Astrocyte of the hippocampus (primary cell): Measurements from ENCODE around the gene BMPR2.

ENCODE experiments used
- DNase-seq: peaks from one replicate; pipeline ENCODE4 v3.0.0; 2011; ENCODE audit warnings: low read depth, low spot score

The BMPR2 gene

DNA sequence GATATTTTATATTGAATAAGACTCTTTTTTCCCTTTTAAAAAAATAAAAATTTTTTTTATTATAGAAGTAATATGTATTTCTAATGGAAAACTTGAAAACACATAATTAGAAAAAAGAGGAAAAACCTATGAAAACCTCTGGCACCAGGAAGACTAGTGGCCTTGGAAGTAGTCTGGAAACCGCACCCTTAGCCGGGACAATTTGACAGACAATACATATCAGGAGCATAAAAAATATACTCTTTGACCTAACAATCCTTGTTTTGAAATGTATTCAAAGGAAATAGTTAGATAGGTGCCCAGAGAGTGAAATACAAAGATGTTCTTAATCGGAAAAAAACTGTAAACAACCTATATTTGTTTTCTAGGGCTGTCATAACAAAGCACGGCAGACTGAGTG lies 223.8 kb downstream of the BMPR2 start:
- DNase-seq: no peak

DNA sequence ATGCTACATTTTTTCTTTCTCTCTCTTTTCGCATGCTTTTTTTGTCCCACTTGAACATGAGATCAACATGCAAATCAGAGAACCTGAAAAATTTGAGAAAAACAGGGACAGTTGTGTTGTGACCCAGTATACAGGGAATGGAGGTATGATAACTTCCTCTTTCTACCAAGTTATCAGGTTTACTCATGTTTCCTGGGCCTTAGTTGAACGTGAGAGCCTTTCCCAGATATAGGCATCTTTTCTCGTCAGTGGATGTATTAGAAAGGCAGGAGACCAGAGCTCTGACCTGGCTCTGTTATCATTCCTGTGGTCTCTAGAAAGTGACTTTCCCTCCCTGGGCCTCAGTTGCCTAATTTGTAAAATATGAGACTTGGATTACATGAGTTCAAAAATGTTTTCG lies 228.6 kb downstream of the BMPR2 start:
- no peak for DNase-seq

DNA sequence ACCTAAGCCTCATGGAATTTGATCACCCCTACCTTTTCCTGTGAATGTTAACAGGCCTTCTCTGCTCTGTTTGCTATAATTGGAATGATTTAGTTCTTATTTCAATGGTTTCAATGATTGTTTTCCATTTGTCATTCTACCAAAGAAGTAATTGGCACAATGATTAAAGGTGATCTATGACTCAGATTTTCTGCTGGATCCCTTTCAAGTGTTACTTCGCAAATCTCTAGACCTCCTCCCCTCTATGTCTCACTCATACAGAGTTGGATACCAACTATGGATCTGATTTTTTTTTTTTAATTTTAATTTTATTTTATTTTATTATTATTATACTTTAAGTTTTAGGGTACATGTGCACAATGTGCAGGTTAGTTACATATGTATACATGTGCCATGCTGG lies 229.0 kb downstream of the BMPR2 start:
- peak; percentile 13 for DNase-seq

DNA sequence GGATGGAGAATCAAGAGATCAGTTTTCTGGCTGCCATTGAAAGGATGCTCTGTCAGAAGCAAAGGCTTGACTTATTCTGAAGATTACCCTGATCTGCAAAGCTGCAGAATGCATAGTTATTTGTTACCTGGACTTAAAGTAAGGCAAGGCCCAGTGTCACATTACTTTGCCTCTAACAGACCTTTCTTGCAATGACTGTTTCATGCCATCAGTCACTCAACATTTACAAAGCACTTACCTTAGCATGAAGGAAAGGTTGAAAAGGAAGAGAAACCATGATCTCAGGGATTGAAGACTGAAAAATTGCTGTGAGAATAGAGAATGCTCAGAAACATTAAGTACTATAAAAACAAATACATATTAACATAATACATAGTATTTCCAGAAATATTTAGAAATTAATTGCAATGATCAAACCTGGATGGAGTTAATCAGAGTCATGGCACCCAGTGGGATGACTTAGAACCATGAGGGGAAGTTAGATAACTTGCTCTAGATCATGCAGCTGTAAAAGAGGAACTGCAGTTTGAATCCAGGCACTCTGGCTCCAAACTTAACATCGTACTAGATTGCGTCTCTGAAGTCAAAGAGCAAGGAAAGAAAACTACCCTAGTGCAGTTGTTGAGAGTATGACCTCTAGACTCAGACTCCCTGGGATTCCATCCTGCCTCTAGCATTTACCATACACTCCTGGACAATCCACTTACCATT lies 232.2 kb downstream of the BMPR2 start:
- no peak for DNase-seq

DNA sequence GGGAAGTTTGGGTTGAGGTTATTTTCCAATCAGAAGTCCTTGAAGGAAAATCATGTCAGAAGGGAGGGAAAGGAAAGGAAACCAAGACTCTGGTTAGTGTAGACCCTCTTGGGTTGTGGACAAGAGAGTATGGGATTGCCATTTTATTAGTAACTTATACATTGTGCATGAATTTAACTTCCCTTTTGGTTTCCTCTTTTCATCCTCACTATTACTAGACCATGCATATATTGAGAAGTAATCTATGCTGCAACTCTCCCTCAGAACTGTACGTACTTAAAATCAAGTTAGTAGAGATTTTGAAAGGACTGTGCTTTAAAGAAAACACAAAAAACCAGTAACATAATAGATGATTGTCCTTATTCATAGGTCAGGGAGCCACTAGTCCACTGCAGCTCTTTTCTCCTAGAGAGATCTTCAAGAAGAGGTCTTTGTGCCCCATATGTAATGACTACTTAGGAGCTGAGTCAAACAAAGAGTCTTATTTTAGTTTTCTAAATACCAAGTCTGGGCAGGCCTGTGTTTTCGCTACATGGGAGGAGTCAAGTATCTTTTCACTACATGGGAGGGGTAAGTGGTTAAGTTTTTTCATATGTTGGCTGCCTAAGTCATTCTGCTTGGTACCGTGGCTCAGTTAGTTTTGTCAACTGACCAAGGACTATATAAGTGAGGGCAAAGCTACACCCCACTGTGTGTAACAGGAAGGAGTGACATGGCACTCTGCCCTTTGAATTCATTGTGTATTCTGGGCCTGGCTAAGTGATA lies 233.4 kb downstream of the BMPR2 start:
- DNase-seq: no peak

DNA sequence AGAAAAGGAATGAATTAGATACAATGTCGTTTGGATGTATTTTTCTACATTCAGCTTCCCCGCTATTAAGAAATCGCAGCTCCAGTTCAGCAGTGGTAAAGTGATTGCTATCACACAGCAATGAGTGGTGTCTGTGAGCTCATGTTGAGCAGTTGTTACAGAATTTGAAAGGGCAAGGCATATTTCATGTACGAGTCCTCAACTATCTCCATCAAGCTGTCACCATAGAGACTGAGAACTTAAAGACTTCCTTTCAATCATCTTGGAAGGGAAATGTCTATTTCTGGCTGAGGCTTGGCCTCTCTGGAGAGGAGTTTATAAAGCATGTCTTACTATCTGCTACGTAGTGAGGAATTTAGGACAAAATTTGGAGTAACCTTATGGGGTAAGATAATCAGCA lies 234.3 kb downstream of the BMPR2 start:
- no peak for DNase-seq

DNA sequence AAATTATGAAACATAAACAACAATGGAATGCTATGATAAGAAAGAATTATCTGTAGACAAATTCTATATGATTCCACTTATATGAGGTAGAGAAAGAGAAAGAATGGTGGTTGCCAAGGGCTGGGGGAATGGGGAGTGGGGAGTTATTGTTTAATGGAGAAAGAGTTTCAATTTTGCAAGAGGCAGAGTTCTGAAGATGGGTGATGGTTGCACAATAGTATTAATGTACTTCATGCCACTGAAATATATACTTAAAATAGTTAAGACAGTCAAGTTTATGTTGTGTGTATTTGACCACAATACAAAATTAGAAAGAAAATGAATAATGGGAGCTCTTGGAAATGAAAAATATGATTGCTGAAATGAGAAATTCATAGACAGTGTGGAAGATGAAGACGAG lies 236.0 kb downstream of the BMPR2 start:
- DNase-seq: no peak

DNA sequence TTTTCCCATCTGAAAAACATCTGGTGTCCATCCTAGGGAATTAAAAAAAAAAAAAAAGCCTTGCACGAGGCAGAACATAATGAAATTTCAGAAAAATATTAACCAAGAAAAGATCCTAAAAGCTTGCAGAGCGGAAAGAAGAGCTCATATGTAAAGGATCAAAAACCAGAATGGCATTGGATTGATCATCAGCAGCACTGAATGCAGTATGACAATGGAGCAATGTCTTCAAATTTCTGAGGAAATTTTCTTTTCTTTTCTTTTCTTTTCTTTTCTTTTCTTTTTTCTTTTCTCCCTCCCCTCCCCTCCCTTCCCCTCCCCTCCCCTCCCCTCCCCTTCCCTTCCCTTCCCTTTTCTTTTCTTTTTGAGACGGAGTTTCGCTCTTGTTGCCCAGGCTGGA lies 237.4 kb downstream of the BMPR2 start:
- no peak for DNase-seq
